GM18873 (cell line): ENCODE data around the gene CFTR.

Experiments used
- ATAC-seq: cut with Tn5 transposase; IDR thresholded peaks from one replicate; pipeline ENCODE4 v1.9.1; 2021; ENCODE audit warnings: mild to moderate bottlenecking, moderate library complexity, moderate number of reproducible peaks; ENCODE audit not compliant: unreplicated experiment, low FRiP score

The CFTR gene

DNA sequence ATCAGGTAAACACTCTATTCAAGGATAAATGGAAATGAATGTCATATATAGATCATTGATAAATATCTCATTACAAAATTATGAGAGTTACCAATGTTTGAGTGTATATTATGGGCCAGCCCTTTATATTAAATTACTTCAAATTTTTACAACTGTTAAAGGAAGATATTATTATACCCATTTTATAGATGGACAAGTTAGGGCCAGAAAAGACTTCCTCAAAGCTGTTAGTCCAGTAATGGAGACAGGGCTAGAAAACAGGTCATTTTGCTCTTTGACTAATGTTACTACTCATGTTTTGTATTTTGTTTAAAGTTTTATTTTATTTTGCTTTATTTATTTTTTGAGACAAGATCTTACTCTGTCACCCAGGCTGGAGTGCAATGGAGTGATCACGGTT, 101.6 kb downstream of the CFTR start:
- ATAC-seq: no peak

- ATAC-seq: no peak
These were observed 102.4 kb downstream of the CFTR start for GRCh38 chr7:117582219-117582704.

DNA sequence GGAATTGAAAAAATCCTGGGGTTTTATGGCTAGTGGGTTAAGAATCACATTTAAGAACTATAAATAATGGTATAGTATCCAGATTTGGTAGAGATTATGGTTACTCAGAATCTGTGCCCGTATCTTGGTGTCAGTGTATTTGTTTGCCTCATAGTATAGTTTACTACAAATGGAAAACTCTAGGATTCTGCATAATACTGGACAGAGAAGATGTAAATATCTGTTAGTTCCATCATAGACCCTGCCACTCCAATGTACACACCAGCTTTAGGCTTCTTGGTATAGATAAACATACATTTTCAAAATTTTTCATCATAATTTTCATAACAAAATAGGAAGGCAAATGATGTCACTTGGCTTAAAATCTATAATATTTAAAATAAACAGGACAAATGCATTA, 108.1 kb downstream of the CFTR start:
- ATAC-seq: no peak

DNA sequence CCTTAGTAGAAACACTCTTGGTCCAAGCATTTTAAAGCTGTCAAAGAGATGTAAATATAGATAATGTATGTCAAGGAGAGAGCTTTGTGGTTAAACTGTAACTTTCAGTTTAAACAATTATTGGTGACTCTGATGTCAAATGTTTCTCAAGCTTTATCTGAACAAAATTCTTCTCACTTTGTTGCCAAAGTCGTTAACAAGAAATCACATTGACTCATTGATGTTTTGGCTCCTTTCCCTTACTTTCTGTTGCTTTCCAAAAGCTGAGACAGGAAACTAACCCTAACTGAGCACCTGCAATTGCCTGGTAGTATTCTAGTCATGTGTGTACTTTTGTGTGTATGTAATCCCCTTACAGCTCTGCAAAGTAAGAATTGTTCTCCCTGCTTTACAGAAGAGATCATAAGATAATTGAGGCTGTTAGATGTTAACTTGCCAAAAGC, 108.5 kb downstream of the CFTR start:
- no peak for ATAC-seq

- no peak for ATAC-seq
These were observed 110.4 kb downstream of the CFTR start for GRCh38 chr7:117590191-117590590.

DNA sequence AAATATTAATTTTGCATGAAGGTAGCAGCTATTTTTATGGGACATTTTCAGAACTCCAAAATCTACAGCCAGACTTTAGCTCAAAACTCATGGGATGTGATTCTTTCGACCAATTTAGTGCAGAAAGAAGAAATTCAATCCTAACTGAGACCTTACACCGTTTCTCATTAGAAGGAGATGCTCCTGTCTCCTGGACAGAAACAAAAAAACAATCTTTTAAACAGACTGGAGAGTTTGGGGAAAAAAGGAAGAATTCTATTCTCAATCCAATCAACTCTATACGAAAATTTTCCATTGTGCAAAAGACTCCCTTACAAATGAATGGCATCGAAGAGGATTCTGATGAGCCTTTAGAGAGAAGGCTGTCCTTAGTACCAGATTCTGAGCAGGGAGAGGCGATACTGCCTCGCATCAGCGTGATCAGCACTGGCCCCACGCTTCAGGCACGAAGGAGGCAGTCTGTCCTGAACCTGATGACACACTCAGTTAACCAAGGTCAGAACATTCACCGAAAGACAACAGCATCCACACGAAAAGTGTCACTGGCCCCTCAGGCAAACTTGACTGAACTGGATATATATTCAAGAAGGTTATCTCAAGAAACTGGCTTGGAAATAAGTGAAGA, 112.3 kb downstream of the CFTR start:
- no peak for ATAC-seq

GRCh38 chr7:117596134-117596533, 116.3 kb downstream of the CFTR start:
- no peak for ATAC-seq

DNA sequence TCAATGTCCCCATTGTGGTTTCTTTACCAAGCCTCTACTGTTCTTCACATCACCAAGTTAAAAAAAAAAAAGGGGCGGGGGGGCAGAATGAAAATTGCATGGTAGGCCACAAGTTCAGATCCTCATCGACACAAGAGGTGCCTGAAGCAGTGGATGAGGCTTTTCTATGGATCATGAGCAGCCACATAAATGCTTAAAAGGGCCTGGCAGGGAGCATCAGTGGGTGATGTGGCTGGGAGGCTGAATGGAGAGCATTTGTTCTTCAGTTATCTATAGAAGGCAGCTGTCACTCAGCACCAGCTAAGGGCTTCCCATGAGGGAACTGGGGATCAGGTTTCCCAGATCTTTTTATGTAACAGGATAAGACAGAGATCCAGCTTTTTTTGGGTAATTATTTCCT, 117.9 kb downstream of the CFTR start:
- ATAC-seq: no peak

DNA sequence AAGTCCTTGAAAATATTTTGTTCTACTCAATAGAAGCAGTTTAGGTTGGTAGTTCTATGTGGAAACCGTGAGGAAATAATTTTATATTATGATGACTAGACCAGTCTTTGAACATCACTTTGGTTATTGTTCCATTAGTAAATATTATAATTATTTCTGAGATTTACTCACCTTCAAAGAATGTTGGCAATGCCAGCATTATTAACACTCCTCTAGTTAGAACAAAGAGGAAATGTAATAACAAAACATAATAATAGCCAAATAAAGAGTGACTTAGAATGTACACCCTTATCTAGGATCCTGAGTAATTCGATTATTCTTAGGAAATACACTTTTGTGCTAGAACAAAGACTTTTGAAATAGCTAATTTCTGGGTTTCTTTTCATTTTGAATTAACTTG, 121.1 kb downstream of the CFTR start:
- ATAC-seq: no peak

GRCh38 chr7:117603627-117604026, 123.8 kb downstream of the CFTR start:
- no peak for ATAC-seq

- no peak for ATAC-seq
These were observed 125.9 kb downstream of the CFTR start for GRCh38 chr7:117605712-117606111.

DNA sequence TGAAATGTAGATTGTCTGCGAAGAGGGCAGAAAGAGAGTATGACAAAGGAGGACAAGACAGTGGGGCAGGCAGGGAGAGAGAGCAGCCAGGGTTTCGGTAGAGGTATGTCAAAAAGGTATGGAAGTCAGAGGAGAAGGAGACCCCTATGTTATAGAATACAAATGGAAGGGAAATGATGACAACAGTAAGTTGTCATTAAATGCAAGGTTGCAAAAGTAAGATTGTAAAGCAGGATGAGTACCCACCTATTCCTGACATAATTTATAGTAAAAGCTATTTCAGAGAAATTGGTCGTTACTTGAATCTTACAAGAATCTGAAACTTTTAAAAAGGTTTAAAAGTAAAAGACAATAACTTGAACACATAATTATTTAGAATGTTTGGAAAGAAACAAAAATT, 126.3 kb downstream of the CFTR start:
- no peak for ATAC-seq

GRCh38 chr7:117610396-117610795, 130.6 kb downstream of the CFTR start:
- ATAC-seq: no peak

DNA sequence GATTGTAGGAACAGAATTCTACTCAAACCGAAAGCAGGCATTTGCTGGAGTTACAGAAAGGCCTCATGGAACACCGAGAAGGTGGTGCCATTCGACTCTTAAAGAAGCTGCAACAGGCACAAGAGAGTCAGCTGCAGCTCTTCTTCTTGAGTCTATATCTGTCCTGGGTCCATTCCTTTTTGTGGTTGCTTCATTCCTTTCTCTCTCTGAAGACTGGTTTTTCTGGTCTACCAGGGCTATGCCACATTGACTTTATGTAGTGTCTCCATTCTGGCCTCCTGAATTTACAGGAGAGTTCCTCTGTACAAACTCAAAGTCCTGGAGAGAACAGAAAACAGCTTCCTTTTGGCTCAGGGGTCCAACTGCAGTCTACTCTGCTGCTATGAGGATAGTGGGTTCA, 132.8 kb downstream of the CFTR start:
- ATAC-seq: no peak

- no peak for ATAC-seq
These were observed 136.9 kb downstream of the CFTR start for GRCh38 chr7:117616694-117617093.

DNA sequence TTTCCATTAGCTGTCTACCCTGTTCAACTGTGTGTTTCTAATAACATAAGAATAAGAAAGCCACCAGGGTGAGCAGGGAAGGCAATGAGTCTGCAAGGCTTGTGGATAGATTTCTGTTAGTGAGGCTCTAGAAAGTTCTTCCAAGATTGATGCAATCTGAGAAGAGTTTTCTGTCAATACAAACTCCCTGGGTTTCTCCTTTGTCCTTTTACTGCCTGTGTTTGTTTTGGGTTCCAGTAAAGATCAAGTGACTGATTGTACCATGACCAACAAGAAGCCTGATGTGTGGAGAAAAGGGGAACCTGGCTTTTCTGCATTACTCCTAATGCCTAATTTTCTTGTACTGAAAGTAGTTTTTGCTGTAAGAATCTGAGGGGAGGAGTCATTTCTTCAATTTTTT, 139.9 kb downstream of the CFTR start:
- ATAC-seq: no peak

DNA sequence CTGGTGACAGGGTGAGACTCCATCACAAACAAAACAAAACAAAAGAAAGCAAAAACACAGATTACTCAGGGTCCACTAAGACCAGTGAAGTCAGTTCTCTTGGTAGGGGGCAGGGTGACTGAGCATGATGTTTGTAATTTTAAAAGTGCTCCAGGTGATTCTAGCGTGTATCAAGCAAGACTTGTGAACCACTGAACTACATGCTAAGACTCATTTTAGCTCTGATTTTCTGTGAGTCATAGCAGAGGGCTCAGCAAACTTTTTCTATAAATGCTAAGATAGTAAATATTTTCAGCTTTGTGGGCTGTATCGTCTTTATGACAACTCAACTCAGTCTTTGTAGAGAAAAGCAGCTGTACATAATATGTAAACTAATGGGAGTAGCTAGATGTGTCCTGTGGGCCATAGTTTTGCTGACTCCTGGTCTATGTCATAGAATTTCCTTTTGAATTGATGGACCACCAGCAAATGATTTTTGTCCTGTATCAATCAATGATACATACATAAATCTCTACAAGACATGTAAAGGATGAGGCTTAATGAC, 141.3 kb downstream of the CFTR start:
- ATAC-seq: no peak

GRCh38 chr7:117623606-117624005, 143.8 kb downstream of the CFTR start:
- ATAC-seq: no peak

DNA sequence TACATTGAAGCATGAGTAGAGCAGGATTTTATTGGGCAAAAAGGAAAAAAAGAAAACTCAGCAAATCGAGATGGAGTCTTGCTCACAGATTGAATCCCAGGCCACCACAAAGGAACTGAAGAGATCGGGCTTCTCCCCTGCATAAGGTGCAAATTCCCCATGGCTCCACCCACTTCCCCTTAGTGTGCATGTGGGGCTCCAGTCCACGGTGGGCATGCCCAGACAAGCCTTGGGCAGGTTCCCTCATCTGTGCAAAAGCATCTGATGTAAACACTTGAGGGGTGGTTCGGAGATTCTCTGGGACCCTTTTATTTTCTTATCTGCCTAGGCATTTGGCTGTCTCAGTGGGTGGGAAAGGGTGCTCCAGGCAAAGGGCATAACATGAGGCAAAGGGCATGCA, 150.7 kb downstream of the CFTR start:
- no peak for ATAC-seq

DNA sequence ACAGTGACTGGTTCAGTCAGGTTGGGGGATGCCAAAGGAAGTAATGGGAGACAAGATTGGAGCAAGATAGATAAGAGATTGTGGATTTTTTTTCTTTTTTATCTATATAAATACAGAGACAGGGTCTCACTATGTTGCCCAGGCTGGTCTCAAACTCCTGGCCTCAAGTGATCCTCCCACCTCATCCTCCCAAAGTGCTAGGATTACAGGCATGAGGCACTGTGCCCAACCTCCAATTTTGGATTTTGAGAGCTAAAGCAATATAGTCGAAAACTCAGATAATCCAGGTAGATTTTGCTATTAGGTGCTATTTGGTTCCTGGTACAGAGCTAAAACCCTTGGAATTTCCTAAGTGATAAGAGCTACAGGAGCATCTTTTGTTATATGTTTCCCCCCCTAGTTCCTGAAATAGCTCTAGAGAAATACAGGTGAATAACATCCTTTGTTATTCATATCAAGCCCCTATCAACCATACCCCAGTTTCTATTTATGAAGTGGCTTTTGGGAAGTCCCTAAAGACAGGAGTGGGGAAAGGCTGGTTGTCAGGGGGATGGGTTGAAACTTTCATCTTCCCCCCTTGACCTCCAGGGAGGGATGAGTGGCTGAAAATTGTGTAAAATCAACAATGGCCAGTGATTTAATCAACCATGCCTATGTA, 151.2 kb downstream of the CFTR start:
- ATAC-seq: no peak

- no peak for ATAC-seq
These were observed 151.8 kb downstream of the CFTR start for GRCh38 chr7:117631652-117632051.

DNA sequence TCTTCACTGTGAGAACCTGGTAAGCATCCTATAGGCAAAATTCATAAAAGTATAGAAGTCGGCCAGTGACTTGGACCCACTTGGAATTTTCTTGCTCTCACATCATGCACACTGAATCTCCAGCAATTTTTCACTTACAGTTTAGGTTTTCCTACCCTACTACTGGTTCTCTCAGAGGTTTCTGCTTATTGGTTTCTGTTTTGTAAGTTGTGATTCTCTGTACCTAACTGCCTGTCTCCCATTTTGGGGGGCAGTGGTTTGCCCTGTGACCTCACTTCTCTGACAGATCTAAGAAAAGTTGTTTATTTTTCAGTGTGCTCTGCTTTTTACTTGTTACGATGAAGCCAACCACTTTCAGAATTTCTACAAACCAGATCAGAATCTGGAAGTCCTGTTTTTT, 158.1 kb downstream of the CFTR start:
- ATAC-seq: no peak
